Mucosa of stomach (tissue), 1 donor: ENCODE measurements around the gene NPEPL1.

Experiments
- H3K27me3 ChIP-seq: one replicate; pipeline ENCODE4 v1.7.0; 2013; ENCODE audit warnings: mild to moderate bottlenecking, low read length; ENCODE audit not compliant: control insufficient read depth, insufficient read depth
- H3K36me3 ChIP-seq: one replicate; pipeline ENCODE4 v1.7.0; 2013; ENCODE audit warnings: low read length; ENCODE audit not compliant: control insufficient read depth, insufficient read depth
- H3K4me1 ChIP-seq: one replicate; pipeline ENCODE4 v1.7.0; 2013; ENCODE audit warnings: mild to moderate bottlenecking, low read length; ENCODE audit not compliant: control insufficient read depth, insufficient read depth
- H3K4me3 ChIP-seq: one replicate; pipeline ENCODE4 v1.7.0; 2013; ENCODE audit warnings: low read length
- H3K9ac ChIP-seq: one replicate; pipeline ENCODE4 v1.7.0; 2013; ENCODE audit warnings: mild to moderate bottlenecking, low read length, moderate library complexity
- H3K9me3 ChIP-seq: one replicate; pipeline ENCODE4 v1.7.0; 2013; ENCODE audit warnings: mild to moderate bottlenecking, low read length, moderate library complexity; ENCODE audit not compliant: control insufficient read depth
- donor health status: Pancreatic carcinoma.

The NPEPL1 gene

DNA sequence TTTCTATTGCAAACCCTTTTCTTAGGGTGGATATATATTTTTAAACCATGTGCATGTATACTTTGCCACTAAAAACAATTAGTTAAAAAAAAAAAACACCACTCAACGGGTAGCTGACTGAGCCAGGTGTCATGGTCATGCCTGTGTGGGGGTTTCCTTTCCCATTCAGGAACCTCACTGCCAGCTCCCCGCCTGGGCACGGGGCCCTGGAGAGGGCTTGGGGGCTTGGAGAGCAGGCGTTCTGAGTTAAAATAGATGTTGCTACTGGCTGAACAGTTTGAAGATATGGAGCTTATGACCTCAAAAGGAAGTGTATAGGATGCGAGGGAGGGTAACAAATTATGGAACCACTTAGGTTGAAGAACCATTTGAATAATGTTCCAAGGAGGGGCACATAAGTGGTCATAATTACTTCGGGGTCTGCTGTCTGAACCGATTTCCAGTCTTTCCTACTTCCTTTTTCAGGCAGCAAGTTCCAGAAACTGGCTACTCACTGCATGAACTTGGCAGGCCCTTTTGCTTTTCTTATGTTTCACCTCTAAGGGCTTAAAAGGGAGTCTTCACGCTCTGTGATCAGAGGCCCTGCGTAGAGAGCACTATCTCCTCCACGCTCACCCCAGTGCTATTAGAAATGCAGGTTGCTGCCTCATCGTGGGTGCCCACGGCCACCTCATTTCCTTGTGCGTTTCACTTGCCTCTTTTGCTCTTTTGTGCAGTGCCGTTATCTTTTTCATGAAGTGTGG, 31.6 kb upstream of the NPEPL1 start:
- Histone ChIP-seq H3K36me3 (peaks cover 5% of the 10 kb centered on the region), H3K4me1 (no peaks in the 10 kb centered on the region), H3K27me3 (no peaks in the 10 kb centered on the region), H3K4me3 (no peak overlapping the region), H3K9ac (no peak overlapping the region), H3K9me3 (no peaks in the 10 kb centered on the region)

DNA sequence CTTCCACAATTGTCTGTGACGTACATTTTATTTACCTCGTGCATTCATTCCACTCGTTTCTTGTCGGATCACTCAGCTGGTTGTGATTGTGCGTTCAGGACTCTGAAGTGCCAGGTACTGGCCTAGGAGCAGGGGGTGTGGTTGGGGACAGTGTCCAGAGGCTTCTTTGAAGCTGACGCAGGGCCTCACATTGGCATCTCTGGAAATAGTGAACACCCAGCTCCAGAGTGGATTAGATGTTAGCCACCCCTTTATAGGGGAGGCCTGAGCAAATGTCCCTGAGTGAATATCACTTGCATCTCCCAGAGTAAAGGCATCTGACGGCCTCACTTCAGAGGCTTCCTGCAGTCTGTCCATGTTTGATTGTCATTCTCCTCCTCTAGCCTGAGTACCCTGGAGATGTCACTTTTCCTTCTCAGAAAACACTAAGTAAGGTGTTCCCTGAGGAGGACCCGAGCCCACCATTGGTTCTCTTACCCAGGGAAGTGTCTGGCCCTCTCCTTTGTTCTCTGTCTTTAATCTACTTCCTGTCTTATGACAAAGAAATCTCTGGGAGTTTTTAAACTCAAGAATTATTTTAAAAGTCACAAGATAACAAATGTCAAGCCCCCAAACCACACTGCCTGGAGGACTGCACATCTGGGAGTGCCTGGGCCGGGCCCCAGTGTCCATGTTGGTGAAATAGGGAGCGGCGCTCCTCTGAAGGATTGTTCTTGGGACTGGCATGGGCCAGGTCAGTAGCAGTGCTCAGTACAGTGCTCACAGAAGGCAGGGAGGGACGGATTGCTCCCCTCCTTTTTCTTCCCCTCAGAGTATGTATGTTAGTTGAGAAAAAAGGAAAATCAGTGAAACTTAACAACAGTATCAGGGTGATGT, 30.8 kb upstream of the NPEPL1 start:
- peaks cover 5% of the 10 kb centered on the region for H3K36me3 ChIP-seq
- H3K4me3 ChIP-seq, result no peak overlapping the region
- no peaks in the 10 kb centered on the region for H3K4me1 ChIP-seq
- H3K9ac ChIP-seq, result no peak overlapping the region
- H3K9me3 ChIP-seq, result no peaks in the 10 kb centered on the region
- no peaks in the 10 kb centered on the region for H3K27me3 ChIP-seq

DNA sequence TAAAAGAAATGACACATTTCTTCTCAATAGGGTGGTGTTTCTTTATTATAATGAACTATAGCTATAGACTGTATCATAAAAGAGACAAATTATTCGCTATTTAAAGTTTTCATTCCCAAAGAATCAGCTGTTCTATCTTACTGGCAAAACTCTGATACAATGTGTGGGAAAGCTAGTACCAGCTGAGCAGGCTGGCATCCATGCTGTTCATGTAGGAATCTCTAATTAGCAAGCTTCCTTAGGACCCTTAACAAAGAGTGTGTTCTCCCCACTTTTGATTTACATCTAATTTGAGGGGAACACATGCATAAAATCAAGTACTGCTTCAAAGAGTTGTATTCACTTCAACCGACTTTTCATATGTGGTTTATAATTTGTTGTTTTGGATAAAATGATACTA, 28.3 kb upstream of the NPEPL1 start:
- Histone ChIP-seq H3K36me3 (peaks cover 14% of the 10 kb centered on the region), H3K27me3 (no peaks in the 10 kb centered on the region), H3K4me3 (no peak overlapping the region), H3K9me3 (no peaks in the 10 kb centered on the region), H3K4me1 (no peaks in the 10 kb centered on the region), H3K9ac (no peak overlapping the region)

DNA sequence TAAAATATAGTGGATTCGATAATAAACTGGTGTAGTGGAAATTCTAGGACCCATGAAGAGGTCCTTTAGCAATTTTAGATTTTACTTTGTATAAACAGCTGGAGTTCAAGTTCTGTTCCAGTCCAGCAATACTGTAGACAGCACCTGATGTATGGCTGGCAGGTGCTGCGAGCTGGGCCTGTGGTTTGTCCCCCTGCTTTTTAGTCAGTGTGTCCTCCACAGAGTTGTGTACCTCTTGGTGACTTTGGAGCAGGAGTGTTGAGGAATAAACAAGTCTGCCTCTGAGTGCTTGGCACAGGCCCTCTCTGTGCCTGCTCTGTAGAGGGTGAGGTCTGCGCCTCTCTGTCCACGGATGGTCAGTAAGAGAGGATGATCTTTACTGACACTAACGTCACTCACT, 27.7 kb upstream of the NPEPL1 start:
- Histone ChIP-seq H3K4me1 (no peaks in the 10 kb centered on the region), H3K9ac (no peak overlapping the region), H3K36me3 (peaks cover 14% of the 10 kb centered on the region), H3K9me3 (no peaks in the 10 kb centered on the region), H3K4me3 (no peak overlapping the region), H3K27me3 (no peaks in the 10 kb centered on the region)

DNA sequence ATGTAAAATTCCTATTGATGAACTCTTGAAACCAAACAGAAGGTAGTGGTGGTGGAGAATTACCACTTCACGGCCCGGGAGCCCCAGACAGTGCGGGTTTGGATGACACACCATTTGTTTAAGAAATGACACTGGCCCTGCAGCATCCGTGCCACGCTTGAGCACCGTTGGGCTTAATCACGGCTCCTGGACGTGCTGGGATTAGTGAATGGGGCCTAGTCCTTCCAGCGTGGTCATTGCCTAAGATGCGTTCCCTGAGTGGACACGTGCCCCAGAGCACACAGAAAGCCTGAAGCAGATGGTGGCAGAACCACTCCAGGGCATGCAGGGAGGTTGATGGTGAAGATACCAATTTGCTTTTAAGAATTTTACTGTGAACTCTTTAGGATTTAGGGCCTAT, 27.0 kb upstream of the NPEPL1 start:
- H3K36me3 ChIP-seq, result peaks cover 16% of the 10 kb centered on the region
- H3K9me3 ChIP-seq, result no peaks in the 10 kb centered on the region
- H3K4me3 ChIP-seq, result no peak overlapping the region
- no peaks in the 10 kb centered on the region for H3K27me3 ChIP-seq
- no peak overlapping the region for H3K9ac ChIP-seq
- no peaks in the 10 kb centered on the region for H3K4me1 ChIP-seq

DNA sequence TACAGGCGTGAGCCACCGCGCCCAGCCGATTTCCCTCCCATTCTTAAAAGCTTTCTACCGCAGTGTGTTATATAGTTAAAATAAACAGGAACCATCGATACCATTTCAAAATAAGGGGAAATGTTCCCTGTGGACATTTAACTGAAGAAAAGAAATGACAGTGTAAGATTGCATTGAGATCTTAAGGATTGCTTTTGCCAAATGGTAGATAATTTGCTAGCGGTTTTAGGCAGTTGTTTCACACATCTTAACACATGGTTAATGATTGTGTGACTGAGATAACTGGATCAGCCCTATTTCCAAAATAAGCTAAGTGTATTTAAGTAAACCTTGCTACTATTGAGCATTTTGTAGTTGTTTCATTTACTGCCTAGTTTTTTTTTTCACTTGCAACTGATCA, 25.9 kb upstream of the NPEPL1 start:
- H3K4me1 ChIP-seq, result no peaks in the 10 kb centered on the region
- H3K9me3 ChIP-seq, result no peaks in the 10 kb centered on the region
- H3K36me3 ChIP-seq, result peaks cover 12% of the 10 kb centered on the region
- no peak overlapping the region for H3K4me3 ChIP-seq
- H3K9ac ChIP-seq, result no peak overlapping the region
- H3K27me3 ChIP-seq, result no peaks in the 10 kb centered on the region

DNA sequence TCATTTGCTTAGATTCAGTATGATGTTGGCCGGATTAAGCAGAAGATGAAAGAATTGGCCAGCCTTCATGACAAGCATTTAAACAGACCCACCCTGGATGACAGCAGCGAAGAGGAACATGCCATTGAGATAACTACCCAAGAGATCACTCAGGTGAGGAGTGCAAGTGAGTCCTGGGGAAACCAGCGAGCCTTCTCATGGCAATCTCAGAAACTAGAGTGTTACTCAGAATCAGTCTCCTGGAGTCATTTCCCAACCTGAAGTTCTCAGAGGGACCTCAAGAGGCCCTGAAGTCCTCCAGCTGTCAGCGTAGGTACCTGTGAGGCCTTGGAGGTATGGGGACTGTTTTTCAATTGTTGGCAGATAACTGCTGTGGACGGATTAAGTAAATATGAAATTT, 24.6 kb upstream of the NPEPL1 start:
- Histone ChIP-seq H3K36me3 (peaks cover 12% of the 10 kb centered on the region), H3K9ac (no peak overlapping the region), H3K4me3 (no peak overlapping the region), H3K4me1 (no peaks in the 10 kb centered on the region), H3K27me3 (no peaks in the 10 kb centered on the region), H3K9me3 (no peaks in the 10 kb centered on the region)

DNA sequence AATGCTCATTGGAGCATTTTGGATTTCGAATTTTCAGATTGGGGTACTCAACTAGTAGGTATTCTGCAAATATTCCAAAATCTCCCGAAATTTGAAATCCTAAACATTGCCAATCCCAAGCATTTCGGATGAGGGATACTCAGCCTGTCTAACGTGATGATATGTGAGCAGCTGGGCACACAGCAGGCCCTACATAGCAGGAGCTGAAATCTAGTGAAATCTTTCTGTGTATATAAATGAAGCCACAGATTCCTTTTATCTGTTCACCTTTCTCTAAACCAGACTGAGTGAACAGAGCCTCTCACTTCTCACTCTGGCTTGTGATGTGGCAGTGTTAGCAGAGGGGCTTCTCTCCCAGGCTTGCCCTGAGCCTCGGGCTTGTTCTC, 23.7 kb upstream of the NPEPL1 start:
- peaks cover 12% of the 10 kb centered on the region for H3K36me3 ChIP-seq

DNA sequence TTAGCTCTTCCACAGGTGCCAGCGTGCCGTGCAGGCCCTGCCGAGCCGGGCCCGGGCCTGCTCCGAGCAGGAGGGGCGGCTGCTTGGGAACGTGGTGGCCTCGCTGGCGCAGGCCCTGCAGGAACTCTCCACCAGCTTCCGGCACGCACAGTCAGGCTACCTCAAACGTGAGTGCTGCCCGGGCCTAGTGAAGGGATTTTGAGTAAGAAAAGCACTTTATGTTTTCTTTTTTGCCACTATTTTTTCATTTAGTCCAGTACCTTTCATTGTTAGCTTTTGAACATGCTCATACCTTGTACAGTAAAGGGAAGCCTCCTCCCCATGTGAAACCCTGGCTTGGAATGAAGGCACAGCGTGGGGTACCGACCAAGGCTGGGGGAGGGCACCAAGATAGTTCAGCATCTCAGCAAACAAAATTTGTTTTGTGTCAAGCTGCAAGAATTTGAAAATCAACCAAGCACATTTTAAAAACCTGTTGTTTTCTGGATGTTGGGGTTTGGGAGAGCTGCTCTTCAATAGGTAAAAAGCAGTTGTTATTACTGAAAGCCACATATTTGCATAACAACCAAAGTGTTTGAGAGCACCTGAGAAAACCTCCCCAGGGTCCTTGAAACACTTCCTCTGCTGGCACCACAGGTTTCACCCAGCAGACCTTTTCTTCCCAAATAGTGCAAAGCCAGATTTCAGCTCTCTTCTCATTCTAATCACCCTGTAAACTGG, 23.2 kb upstream of the NPEPL1 start:
- no peaks in the 10 kb centered on the region for H3K9me3 ChIP-seq
- H3K36me3 ChIP-seq, result peaks cover 12% of the 10 kb centered on the region
- no peak overlapping the region for H3K9ac ChIP-seq
- no peak overlapping the region for H3K4me3 ChIP-seq
- no peaks in the 10 kb centered on the region for H3K27me3 ChIP-seq
- no peaks in the 10 kb centered on the region for H3K4me1 ChIP-seq

More for the DNA sequence above, 23.7 kb upstream of the NPEPL1 start:
- no peaks in the 10 kb centered on the region for H3K9me3 ChIP-seq
- no peak overlapping the region for H3K4me3 ChIP-seq
- no peak overlapping the region for H3K9ac ChIP-seq
- no peaks in the 10 kb centered on the region for H3K27me3 ChIP-seq
- no peaks in the 10 kb centered on the region for H3K4me1 ChIP-seq

DNA sequence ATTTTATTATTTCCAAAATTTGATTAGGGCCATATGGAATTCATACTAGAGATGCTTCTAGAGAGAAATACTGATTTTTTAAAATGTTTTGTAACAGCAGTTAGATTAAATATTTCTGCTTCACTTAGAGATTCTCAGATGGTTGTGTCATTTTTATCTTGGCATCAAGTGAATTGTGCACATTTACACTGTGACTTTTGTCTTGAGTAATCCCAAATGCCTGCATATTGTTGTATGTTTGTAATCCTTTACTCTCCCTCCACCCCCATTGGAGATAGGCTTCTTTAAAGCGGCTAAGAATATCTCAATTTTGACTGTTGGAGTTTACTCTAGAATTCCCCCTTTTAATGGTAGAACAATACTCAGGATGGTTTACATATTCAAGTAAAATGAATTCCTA, 22.5 kb upstream of the NPEPL1 start:
- Histone ChIP-seq H3K9ac (no peak overlapping the region), H3K9me3 (no peaks in the 10 kb centered on the region), H3K27me3 (no peaks in the 10 kb centered on the region), H3K36me3 (peaks cover 14% of the 10 kb centered on the region), H3K4me1 (no peaks in the 10 kb centered on the region), H3K4me3 (no peak overlapping the region)

DNA sequence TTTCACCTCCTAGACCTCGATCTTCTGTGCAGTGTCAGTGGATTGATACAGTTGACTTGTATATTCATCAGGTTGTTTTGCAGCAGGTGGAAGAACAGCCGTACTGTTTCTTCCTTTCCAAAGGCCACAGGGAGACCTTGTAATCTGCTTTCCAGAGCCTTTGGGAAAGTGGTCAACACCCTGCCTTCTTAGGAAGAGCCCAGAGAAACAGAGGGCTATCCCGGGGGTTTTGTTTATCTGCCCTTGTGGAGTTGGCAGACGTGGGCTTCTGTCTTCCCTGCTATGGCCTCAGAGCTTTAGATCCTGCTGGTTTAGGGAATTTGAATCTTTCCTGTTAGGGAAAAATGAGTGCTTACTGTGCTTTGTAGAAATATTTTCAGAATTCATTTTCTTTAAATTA, 21.9 kb upstream of the NPEPL1 start:
- H3K9ac ChIP-seq, result no peak overlapping the region
- H3K36me3 ChIP-seq, result peaks cover 20% of the 10 kb centered on the region
- no peak overlapping the region for H3K4me3 ChIP-seq
- no peaks in the 10 kb centered on the region for H3K4me1 ChIP-seq
- no peaks in the 10 kb centered on the region for H3K9me3 ChIP-seq
- no peaks in the 10 kb centered on the region for H3K27me3 ChIP-seq

DNA sequence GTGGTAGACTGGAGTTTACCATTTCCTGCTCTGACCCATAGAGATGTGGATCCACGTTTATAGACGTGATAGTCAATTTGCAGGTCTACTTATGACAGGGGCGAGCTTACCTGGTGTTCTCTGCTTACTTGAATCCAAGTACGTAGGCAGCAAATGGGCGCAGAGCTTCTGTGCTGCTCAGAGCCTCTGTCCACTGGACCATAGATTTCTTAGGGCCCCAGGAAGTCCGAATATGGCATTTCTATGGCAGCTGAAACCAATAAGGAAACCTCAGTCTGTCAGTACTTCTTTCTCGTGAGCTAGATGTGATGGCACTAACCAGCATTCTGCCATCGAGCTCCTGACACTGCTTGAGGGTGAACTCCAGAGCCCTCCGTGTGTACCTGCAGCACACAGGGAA, 19.5 kb upstream of the NPEPL1 start:
- H3K36me3 ChIP-seq, result peaks cover 22% of the 10 kb centered on the region
- no peaks in the 10 kb centered on the region for H3K4me1 ChIP-seq
- no peak overlapping the region for H3K4me3 ChIP-seq
- no peaks in the 10 kb centered on the region for H3K9me3 ChIP-seq
- no peak overlapping the region for H3K9ac ChIP-seq
- H3K27me3 ChIP-seq, result no peaks in the 10 kb centered on the region
